Erythroblast (primary cell): ENCODE data around the gene ST7.

ENCODE experiments used
- GATA1 ChIP-seq: IDR thresholded peaks from 2 replicates; pipeline ENCODE4 v1.6.1; 2011; ENCODE audit warnings: low read depth, mild to moderate bottlenecking, control low read depth, low read length, moderate library complexity
- POLR2A ChIP-seq: IDR thresholded peaks from 2 replicates; pipeline ENCODE4 v1.6.1; 2011; ENCODE audit warnings: mild to moderate bottlenecking, low read length

GRCh38 chr7:116979430-116979829 lies 26.1 kb downstream of the ST7 start:
- TF ChIP-seq POLR2A (no peak), GATA1 (no peak)
